Measurements from ENCODE around the gene ELMOD3.
"Not testable (repeated sequence)": the region's sequence is repeated elsewhere in the genome, so short reads cannot be mapped to it uniquely, and the experiment has no call there.

ELMOD3 gene

DNA sequence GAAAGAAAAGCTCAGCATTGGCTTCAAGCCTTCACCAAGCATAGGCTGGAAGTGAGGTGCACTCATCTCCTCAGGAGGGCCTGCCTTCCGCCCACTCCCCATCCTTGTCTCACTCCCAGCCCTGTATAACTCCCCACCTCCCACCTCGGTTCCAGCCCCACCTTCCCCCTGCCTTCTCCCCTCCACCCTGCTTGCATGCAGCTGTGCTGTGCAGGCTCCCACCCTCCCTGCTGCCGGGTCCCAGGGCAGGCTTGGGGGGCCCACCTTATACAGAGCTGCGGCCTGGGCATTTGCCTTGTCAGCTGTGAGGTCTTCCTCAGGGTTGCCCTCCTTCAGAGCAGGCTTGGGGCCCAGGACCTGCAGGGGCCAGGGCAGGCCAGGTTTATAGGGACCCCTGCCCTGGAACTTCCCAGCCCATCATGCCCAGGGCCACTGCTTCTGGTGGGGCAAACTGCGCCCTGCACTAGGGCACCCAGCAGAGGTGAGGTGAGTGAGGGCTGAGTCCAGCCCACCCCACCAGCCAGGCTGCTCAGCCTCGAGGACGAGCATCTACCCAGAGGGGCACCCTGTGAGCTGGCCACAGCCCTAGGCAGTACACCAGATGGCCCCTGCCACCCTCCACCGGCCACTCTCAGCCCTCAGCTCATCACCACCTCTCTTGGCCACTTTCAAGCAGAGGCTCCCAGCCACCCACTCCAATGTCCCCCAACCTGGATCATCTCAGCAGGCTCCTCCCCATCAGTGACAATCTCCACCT, 44.0 kb downstream of the ELMOD3 start:
- Mint-ChIP-seq H3K27ac (no peak overlapping the region), H3K4me3 (no peak overlapping the region), H3K27me3 (no peaks in the 10 kb centered on the region), H3K36me3 (peaks cover 4% of the 10 kb centered on the region), H3K9me3 (ENCODE audit: low read depth) (no peaks in the 10 kb centered on the region), H3K4me1 (ENCODE audit: low read depth) (no peaks in the 10 kb centered on the region)

DNA sequence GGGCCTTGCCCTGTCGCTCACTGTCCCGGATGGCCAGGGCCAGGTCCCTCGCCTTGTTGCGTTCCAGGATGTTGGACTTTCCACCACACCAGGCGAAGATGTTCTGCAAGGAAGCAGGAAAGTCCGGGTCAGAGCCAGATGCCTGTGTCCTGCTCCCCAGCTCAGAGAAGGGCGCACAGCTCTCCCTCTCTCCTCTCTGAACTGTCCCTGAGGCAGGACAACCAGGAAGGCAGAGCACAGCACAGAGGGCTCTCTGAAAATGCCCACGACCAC, 44.5 kb downstream of the ELMOD3 start:
- peaks cover 4% of the 10 kb centered on the region for H3K36me3 Mint-ChIP-seq
- no peaks in the 10 kb centered on the region for H3K9me3 Mint-ChIP-seq (ENCODE audit: low read depth)
- no peaks in the 10 kb centered on the region for H3K4me1 Mint-ChIP-seq (ENCODE audit: low read depth)
- H3K27me3 Mint-ChIP-seq: no peaks in the 10 kb centered on the region
- H3K4me3 Mint-ChIP-seq: no peak overlapping the region
- H3K27ac Mint-ChIP-seq: no peak overlapping the region

DNA sequence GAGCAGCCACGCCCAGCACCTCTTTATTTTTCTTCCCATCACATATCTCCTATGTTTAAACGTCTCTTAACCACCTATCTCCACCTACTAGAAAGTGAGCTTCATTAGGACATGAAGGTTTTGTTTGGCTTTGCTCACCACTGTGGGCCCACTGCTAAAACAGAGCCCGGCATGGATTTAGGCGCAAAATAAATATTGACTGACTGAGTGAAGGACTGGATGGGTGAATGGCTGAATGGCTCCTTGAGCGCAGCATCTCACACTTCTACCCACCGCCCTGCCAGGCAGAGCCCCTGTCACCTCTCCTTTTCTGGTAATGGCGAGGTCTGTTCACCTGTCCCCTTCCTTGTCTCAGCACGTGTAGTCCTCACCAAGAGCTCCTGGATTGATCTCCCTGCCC, 45.5 kb downstream of the ELMOD3 start:
- H3K36me3 Mint-ChIP-seq: peaks cover 4% of the 10 kb centered on the region
- H3K27me3 Mint-ChIP-seq: no peaks in the 10 kb centered on the region
- no peak overlapping the region for H3K27ac Mint-ChIP-seq
- H3K9me3 Mint-ChIP-seq (ENCODE audit: low read depth): no peaks in the 10 kb centered on the region
- no peak overlapping the region for H3K4me3 Mint-ChIP-seq
- peaks cover 2% of the 10 kb centered on the region for H3K4me1 Mint-ChIP-seq (ENCODE audit: low read depth)

DNA sequence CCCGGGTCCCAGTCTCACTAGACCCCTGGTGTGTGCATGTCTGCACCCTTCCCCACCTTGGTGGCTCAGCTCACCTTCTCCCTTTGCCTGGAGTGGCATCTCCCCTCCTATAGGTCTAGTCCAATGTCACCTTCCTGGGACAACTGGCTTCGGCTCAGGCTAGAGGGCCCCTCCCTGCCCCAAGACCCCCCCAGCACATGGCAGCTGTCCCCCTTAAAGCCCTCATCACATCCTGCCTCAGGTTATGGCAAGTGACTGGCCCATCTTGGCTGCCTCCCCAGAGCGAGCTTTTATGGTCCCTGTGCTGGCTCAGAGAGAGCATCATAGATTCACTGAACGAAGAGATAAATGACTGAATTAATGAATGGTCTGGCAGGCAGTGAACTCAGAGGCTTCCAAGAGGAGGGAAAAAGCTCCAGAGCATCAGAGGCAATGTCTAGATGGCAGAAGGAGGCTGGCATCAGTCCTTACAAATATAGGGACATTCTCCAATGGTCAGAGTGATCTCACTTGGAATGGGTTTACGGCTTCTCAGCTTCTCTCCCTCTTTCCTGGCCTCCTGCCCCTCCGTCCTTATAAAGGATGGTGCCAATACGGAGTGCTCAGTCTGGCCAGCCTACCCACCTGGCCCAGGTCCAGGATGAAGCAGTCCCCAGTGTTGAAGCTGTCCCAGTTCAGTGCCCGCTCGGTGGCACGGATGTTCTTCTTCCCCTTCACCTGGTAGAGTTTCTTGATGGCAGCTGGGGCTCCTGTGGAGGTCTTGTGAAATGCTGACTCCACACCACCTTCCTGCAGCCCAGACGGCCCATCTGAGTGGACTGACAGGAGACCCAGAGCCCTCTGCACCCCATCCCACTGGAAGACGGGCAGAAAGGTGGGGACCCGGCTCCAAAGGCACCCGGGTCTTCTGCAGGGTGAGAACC, 46.2 kb downstream of the ELMOD3 start:
- Mint-ChIP-seq H3K27me3 (no peaks in the 10 kb centered on the region), H3K4me1 (ENCODE audit: low read depth) (peaks cover 10% of the 10 kb centered on the region), H3K9me3 (ENCODE audit: low read depth) (no peaks in the 10 kb centered on the region), H3K4me3 (no peak overlapping the region), H3K27ac (no peak overlapping the region), H3K36me3 (peaks cover 4% of the 10 kb centered on the region)

DNA sequence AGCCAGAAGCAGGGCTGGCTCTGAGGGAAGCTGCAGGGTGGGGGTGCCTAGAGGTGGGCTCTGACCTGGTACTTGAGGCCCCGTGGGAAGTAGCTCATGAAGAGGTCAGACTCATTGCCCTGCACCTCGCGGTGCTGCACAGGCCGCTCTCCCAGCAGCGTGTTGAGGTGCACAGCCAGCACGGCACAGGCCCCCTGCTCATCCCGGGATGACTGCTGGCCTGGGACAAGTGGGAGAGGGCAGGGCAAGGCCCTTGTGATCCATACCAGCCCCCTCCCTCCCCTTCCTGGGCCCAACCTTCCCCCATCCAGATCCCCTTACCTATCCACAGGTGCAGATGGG, 46.9 kb downstream of the ELMOD3 start:
- Mint-ChIP-seq H3K4me3 (no peak overlapping the region), H3K36me3 (peaks cover 4% of the 10 kb centered on the region), H3K9me3 (ENCODE audit: low read depth) (no peaks in the 10 kb centered on the region), H3K27me3 (no peaks in the 10 kb centered on the region), H3K27ac (no peak overlapping the region), H3K4me1 (ENCODE audit: low read depth) (peaks cover 16% of the 10 kb centered on the region)

DNA sequence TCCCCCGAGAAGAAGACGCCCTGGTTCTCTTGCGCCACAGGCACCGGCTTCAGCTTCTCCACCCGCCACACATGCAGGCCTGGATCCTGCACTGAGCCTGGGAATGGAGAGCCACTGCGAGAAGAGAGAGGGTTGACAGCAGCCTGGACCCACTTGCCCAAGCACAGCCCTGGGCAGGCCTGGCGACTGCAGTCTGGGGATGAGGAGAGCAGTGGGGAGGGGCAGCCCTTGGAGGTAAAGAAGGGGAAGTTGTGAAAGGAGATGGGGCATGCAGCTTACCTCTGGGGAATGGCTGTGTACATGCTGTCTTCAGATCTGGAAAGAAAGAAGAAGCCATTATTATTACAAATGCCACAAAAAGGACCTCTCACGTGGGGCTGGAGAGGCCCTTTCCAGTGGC, 47.3 kb downstream of the ELMOD3 start:
- no peak overlapping the region for H3K27ac Mint-ChIP-seq
- H3K4me1 Mint-ChIP-seq (ENCODE audit: low read depth): peaks cover 18% of the 10 kb centered on the region
- H3K4me3 Mint-ChIP-seq: no peak overlapping the region
- H3K27me3 Mint-ChIP-seq: no peaks in the 10 kb centered on the region
- H3K36me3 Mint-ChIP-seq: peaks cover 4% of the 10 kb centered on the region
- H3K9me3 Mint-ChIP-seq (ENCODE audit: low read depth): no peaks in the 10 kb centered on the region

DNA sequence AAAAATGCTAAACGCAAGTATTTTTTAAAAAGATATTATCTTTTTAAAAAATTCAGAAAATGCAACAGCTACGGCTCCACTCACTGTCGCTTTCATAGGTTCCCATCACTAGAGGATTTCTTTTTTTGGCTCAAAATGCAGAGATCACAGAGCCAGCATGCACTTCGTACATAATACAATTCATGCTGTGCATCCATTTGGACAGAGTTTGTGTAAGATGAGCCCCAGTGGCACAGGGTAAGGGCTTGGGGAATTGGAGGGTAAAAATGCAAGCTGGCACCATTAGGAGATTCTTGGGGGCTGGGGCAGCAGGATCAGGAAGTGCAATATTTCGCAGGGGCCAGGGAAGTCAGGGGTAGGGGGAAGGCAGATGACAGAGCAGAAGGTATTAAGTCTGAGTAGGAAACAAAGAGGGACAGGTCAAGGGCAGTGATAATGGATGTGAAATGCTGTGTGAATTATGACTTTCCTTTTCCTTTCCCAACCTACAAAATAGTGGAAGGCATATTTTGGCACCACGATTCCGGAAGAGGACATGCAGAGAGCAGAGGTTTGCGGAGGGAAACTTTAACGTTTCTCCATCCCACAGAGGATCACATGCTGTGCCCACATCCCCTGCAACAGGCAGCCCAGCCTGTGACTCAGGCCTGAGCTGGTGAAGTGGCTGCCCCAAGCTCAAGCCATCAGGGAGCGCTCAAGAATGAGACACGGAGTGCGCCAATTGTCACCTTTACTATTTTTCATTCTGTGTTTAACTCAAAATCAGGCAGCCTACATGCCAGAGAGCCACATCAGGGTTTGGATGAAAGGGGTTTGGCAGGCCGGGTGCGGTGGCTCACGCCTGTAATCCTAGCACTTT, 50.9 kb downstream of the ELMOD3 start:
- Mint-ChIP-seq H3K4me3 (peak overlapping the region; percentile 74), H3K4me1 (ENCODE audit: low read depth) (peaks cover 46% of the 10 kb centered on the region), H3K27me3 (no peaks in the 10 kb centered on the region), H3K9me3 (ENCODE audit: low read depth) (no peaks in the 10 kb centered on the region), H3K27ac (peak overlapping the region; percentile 83), H3K36me3 (peaks cover 4% of the 10 kb centered on the region)

DNA sequence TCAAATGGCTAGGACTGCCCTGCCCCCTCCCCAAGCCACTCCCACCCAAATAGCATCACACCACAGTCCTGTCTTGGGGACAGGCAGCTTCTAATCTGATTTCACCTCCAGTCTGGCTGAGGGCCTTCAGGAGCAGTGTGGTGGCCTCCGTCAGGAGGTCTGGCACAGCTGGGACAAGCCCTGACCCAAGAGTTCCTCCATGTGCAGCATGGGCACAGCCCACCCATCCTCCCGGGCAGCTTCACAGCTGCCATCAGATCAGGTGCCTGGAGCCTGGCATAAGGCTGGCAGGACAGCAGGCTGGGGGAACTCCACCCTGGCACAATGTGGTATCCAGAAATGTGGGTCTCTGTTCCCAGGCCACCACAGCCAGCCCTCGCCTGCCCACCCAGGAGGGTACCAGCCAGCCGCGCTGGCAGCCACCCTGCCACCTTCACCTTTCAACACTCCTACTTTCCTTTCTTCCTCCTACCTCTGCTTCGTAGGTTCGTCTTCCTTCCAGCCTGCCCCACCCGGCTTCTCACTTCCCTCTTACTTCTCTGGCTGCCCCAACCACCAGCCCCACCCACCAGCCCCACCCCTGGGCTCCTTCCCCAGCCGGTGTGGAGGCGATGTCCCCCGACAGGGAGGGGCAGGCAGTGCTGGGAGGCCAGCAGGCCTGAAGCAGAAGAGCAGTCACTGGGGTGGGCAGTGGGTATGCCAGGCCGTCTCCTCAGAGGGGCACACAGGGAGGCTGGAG, 55.4 kb downstream of the ELMOD3 start, which contains the start of gene CAPG:
CAPG (minus strand) TSS at position 522 of the 739 bp plus-strand sequence. CDS start 8,221 bp downstream, outside the sequence.
- no peaks in the 10 kb centered on the region for H3K9me3 Mint-ChIP-seq (ENCODE audit: low read depth)
- H3K4me1 Mint-ChIP-seq (ENCODE audit: low read depth): peaks cover 61% of the 10 kb centered on the region
- no peaks in the 10 kb centered on the region for H3K27me3 Mint-ChIP-seq
- no peaks in the 10 kb centered on the region for H3K36me3 Mint-ChIP-seq
- peak within 1 kb of the TSS; percentile 71 for H3K4me3 Mint-ChIP-seq
- H3K27ac Mint-ChIP-seq: no peak within 1 kb of the TSS

DNA sequence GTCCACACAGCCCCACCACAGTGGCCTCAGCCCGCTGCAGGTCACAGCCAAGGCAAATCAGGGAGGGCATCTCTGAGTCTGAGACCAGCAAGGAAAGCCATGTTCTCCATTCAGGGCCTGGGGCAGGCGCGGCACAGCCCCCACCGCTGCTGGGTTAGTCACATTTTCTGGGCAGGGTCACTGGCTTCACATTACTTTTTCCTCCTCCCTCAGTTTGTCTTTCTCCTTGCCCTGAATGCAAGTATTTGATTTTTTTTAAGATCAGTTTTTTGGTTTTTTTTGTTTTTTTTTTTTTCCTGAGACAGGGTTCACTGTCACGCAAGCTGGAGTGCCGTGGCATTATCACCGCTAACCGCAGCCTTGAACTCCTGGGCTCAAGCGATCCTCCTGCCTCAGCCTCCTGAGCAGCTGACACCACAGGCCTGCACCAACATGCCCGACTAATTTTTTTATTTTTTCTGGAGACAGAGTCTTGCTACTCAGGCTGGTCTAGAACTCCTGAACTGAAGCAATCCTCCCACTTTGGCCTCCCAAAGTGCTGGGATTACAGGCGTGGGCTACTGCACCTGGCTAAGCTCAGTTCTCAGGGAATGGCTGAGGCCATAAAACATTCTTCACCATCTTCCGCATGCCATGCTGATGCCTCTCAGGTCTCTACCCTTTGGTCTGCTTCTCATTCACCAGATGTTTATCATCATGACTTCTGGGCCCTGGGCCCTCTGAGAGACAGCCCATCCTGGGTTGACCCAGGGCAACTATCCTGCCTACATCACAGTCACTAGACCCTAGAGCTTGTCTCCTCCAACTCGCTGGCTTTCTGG, 56.2 kb downstream of the ELMOD3 start:
- no peaks in the 10 kb centered on the region for H3K27me3 Mint-ChIP-seq
- no peak overlapping the region for H3K27ac Mint-ChIP-seq
- H3K4me1 Mint-ChIP-seq (ENCODE audit: low read depth): peaks cover 54% of the 10 kb centered on the region
- no peaks in the 10 kb centered on the region for H3K36me3 Mint-ChIP-seq
- H3K9me3 Mint-ChIP-seq (ENCODE audit: low read depth): no peaks in the 10 kb centered on the region
- peak overlapping the region; percentile 70 for H3K4me3 Mint-ChIP-seq

DNA sequence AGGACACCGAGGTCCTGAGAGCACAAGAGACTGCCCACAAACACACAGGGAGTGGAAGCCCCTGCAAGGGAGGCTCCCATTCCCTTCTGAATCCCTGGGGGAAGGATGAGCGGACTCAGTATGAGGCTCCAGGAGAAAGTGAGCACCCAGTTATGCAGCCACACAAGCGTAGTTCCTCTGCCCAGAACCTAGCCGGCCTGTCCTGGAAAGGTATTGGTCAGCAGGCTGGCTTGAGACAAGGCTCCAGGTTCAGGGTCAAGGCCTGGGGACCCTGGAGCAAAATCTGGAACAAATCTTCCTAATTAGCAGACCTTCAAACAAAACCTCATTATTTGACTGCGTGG, 56.8 kb downstream of the ELMOD3 start:
- Mint-ChIP-seq H3K36me3 (no peaks in the 10 kb centered on the region), H3K27ac (no peak overlapping the region), H3K4me1 (ENCODE audit: low read depth) (peaks cover 48% of the 10 kb centered on the region), H3K27me3 (no peaks in the 10 kb centered on the region), H3K4me3 (peak overlapping the region; percentile 36), H3K9me3 (ENCODE audit: low read depth) (no peaks in the 10 kb centered on the region)

DNA sequence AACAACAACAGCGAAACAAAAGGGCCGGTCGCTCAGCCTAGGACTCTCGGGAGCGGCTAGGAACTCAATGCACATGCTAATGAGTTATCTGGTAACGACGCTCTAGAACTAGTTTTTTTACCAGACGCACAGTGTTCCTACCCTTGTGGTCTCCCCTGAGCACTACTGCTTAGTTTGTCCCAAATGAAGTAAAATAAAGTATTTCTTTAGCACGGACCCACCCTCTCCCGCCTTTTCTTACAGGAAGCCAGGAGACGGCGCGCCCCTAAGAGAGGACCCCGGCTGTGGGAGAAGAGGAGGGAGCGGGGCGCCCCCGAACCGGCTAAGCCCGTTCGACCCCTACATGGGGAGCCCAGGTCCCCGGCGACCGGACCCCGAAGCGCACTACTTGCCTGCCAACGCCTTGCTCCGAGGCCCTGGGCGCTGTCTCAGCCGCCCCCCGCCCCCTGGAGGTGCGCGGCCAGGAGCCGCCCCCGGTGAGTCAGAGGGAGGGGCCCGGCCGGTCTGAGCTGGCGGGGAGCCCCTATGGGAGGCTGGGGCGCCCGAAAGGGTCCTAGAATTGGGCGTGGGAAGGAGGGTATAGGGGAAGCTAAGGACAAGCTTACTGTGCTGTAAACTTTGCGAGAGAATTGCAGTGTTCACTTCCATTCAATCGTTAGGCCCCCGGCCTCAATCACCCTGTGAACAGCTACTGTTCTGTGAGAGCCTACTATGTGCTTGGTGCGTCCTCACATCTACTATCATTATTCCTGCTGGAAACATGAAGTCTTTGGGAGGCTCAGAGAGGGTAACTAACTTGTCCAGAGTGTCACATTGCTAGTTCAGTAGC, 59.2 kb downstream of the ELMOD3 start:
- no peak overlapping the region for H3K27ac Mint-ChIP-seq
- peak overlapping the region; percentile 86 for H3K4me3 Mint-ChIP-seq
- H3K4me1 Mint-ChIP-seq (ENCODE audit: low read depth): peaks cover 34% of the 10 kb centered on the region
- no peaks in the 10 kb centered on the region for H3K27me3 Mint-ChIP-seq
- H3K36me3 Mint-ChIP-seq: no peaks in the 10 kb centered on the region
- H3K9me3 Mint-ChIP-seq (ENCODE audit: low read depth): no peaks in the 10 kb centered on the region

DNA sequence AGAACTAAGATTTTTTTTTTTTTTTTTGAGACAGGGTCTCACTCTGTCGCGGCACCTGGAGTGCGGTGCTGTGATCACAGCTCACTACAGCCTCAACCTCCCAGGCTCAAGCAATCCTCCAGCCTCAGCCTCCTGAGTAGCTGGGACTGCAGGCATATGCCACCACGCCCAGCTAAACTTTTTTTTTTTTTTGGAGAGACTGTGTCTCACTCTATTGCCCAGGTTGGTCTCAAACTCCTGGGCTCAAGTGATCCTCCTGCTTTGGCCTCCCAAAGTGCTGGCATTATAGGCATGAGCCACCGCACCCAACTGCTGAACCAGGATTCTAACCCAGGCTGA, 59.8 kb downstream of the ELMOD3 start:
- not testable (repeated sequence) for H3K9me3 Mint-ChIP-seq (ENCODE audit: low read depth); H3K36me3 Mint-ChIP-seq; H3K27me3 Mint-ChIP-seq; H3K27ac Mint-ChIP-seq
- Mint-ChIP-seq H3K4me3 (peak overlapping the region; percentile 13), H3K4me1 (ENCODE audit: low read depth) (peaks cover 34% of the 10 kb centered on the region)

DNA sequence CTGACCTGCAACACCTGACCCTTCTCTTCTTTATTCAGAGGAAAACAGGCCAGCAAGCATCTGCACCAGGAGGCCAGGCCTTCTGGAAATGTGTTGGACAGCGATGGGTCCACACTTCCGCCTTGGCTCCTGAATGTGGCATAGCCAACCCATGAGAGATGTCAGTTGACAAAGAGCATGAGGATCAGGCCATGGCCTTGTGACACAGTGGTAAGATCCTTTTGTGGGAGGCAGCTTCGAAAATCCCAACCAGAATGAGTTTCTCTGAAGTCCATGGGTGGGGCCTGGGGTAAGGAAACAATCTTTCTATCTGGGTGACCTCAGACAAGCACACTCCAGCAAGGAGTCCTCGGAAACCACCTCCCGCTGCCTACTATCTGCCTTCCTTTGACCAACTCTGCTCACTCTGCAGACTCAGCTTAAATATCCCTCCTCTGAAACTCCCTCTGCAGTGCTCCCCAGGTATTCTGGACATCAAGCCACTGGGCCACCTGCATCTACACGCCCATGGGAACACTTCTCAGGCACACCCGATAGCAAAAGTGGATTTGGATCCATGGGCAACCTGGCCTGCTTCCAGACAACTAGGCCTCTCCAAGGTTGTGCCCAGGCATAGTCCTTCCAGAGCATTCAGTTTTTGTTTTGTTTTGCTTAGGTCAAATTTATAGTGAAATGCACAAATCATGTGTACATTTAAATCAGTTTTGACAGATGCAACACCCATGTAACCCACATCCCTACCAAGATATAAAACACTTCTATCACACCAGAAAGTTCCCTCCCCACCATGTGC, 60.4 kb downstream of the ELMOD3 start:
- Mint-ChIP-seq H3K27me3 (no peaks in the 10 kb centered on the region), H3K36me3 (no peaks in the 10 kb centered on the region), H3K27ac (no peak overlapping the region), H3K9me3 (ENCODE audit: low read depth) (no peaks in the 10 kb centered on the region), H3K4me1 (ENCODE audit: low read depth) (peaks cover 32% of the 10 kb centered on the region), H3K4me3 (peak overlapping the region; percentile 33)
